T-helper 2 cell treated with Interferon-gamma antibody and Interleukin-4, amounts not matched to agents 5 μg/mL and 100 μg/mL, for 36 hours (primary cell): ENCODE data around the gene CDH23.

Experiments used
- DNase-seq: peaks from one replicate; pipeline ENCODE4 v3.0.0; 2021; ENCODE audit warnings: low spot score
- H3K27ac Mint-ChIP-seq: one replicate; pipeline ENCODE4 v1.8.0; 2021; ENCODE audit warnings: mild to moderate bottlenecking, mixed read lengths
- H3K27me3 Mint-ChIP-seq: one replicate; pipeline ENCODE4 v1.8.0; 2021; ENCODE audit warnings: low read depth, mixed read lengths
- H3K36me3 Mint-ChIP-seq: one replicate; pipeline ENCODE4 v1.8.0; 2021; ENCODE audit warnings: low read depth, mixed read lengths
- H3K4me1 Mint-ChIP-seq: one replicate; pipeline ENCODE4 v1.8.0; 2021; ENCODE audit warnings: low read depth, mixed read lengths
- H3K4me3 Mint-ChIP-seq: one replicate; pipeline ENCODE4 v1.8.0; 2022; ENCODE audit warnings: mild to moderate bottlenecking, moderate library complexity, mixed read lengths
- H3K9me3 Mint-ChIP-seq: one replicate; pipeline ENCODE4 v1.8.0; 2021; ENCODE audit warnings: mixed read lengths

The CDH23 gene

DNA sequence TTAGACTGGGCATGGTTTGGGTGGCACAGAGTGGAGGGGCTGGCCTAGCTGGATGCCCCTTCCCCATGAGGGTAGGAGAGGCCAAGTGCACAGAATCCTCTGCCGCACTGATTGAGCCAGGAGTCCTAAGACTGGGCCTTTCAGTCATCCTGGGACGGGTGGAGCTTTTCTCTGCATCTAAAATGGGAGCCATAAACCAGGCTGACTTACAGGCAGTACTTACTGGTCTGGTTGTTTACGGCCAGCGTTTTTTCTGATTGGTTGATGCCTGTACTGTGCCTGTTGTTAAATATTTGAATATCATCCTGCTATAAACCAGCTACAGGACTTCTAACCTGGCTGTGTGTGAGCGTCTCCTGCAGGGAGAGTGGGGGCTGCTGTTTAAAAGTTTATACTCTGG, 107.8 kb downstream of the CDH23 start:
- Mint-ChIP-seq H3K36me3 (no peaks in the 10 kb centered on the region), H3K4me1 (peaks cover 3% of the 10 kb centered on the region), H3K27me3 (no peaks in the 10 kb centered on the region), H3K4me3 (no peak overlapping the region), H3K27ac (no peak overlapping the region), H3K9me3 (no peaks in the 10 kb centered on the region)
- DNase-seq: no peak

DNA sequence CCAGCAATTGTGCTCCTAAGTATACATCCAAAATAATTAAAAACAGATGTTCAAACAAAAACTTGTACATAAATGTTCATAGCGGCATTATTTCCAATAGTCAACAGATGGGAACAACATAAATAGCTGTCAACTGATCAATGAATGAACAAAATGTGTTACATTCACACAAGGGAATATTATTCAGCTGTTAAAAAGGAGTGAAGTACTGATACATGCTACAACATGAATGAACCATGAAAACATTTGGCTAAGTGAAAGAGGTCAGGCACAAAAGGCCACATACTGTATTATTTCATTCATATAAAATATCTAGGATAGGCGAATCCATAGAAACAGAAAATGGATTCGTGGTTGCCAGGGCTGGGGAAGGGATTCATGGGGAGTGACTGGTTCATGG, 109.1 kb downstream of the CDH23 start:
- Mint-ChIP-seq H3K4me1 (peaks cover 3% of the 10 kb centered on the region), H3K27me3 (no peaks in the 10 kb centered on the region), H3K36me3 (no peaks in the 10 kb centered on the region), H3K9me3 (no peaks in the 10 kb centered on the region), H3K4me3 (no peak overlapping the region), H3K27ac (no peak overlapping the region)
- DNase-seq: no peak

DNA sequence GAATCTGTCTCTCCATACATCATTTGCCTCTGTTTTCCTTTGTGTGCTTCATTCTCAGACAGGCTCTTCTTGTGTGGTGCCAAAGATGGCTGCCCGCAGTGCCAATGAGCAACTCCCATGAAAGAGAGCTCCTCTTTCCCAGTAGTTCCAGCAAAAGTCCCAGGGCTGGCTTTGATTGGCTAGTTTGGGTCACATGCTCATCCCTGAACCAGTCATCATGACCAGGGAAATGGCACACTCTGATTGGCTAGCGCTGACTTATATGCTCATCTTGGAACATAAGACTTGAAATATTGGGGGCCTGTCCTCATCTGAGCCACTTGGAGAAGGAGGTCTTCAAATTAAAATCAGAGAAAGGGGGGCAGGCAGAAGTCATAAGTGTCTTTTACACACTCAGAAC, 112.7 kb downstream of the CDH23 start:
- Mint-ChIP-seq H3K9me3 (no peaks in the 10 kb centered on the region), H3K27ac (no peak overlapping the region), H3K4me1 (peaks cover 3% of the 10 kb centered on the region), H3K36me3 (no peaks in the 10 kb centered on the region), H3K27me3 (no peaks in the 10 kb centered on the region), H3K4me3 (no peak overlapping the region)
- no peak for DNase-seq

DNA sequence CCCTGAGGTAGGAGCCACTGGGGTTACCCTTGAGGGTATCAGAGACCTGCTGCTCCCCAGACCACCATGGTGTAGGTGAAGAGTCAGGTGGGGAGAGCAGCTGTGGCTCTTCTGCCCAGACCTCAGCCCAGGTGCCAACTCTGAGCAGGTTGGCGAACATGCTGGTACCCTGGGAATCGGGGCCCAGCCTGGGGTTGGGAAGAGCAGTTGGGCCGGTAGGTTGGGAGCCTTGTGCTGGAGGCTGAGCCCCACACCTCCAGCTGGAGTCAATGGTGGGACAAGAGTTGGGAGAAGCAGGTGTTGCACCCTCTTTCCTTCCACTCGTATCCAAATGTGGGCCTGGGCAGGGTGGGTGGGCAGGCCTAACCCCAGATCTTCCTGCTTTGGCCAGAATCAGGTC, 114.5 kb downstream of the CDH23 start:
- no peak overlapping the region for H3K27ac Mint-ChIP-seq
- no peak overlapping the region for H3K4me3 Mint-ChIP-seq
- no peak for DNase-seq
- no peaks in the 10 kb centered on the region for H3K4me1 Mint-ChIP-seq
- H3K9me3 Mint-ChIP-seq: no peaks in the 10 kb centered on the region
- no peaks in the 10 kb centered on the region for H3K27me3 Mint-ChIP-seq
- no peaks in the 10 kb centered on the region for H3K36me3 Mint-ChIP-seq

DNA sequence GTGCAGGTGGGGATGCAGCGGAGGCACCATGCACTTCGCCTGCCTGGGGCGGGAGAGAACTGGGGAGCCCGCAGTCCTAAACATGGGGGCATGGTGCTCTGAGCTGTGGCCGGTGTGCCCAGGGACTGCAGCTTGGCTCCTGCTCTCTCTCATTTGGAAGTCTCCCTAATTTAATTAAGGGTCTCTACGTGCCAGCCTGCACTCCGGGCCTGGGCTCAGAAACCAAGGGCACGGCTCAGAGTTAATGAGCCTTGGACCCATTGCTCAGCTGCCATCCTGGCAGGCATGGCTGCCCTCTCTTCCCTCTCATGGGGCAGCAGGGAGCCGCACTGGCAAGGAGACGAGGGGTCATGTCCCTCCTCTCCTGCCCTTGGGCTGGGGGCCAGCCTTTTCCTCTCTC, 115.6 kb downstream of the CDH23 start:
- DNase-seq: no peak
- Mint-ChIP-seq H3K36me3 (no peaks in the 10 kb centered on the region), H3K27ac (no peak overlapping the region), H3K4me1 (no peaks in the 10 kb centered on the region), H3K4me3 (no peak overlapping the region), H3K27me3 (no peaks in the 10 kb centered on the region), H3K9me3 (no peaks in the 10 kb centered on the region)

DNA sequence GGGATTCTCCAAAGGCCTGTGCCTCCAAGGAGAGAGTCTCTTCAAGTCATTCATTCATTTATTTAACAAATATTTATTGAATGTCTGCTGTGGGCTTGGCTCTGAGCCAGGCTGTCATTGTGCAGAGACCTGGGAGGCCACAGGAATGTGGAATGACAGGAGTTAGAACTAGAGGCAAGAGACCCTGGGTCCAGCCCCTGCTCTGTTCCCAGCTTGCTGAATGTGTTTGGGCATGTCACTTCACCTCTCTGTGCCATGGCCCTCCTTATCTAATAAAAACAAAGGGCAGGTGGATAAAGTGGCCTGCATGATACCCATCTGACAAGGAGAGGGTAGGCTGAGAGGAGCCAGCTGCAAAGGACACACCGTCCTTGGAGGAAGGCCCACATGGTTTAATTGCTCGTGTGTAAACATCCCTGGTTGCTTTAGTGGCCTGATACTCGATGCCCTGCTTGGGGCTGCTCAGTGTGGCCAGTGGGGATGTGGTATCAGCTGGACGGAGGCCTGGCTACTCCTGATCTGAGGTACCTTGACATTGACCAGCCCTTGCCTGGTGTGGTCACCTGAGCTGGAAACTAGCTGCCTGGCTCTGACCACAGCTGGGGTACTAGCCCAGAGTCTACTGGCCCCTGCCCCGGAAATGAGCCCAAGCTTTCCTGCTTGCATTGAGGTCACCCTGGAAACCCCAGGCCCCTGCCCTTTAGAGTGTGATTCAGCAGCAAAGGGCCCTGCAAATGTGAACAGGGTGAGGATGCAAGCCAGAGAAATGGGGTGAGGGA, 116.2 kb downstream of the CDH23 start:
- H3K36me3 Mint-ChIP-seq: no peaks in the 10 kb centered on the region
- H3K4me1 Mint-ChIP-seq: no peaks in the 10 kb centered on the region
- H3K4me3 Mint-ChIP-seq: no peak overlapping the region
- DNase-seq: no peak
- H3K27ac Mint-ChIP-seq: no peak overlapping the region
- no peaks in the 10 kb centered on the region for H3K27me3 Mint-ChIP-seq
- no peaks in the 10 kb centered on the region for H3K9me3 Mint-ChIP-seq

DNA sequence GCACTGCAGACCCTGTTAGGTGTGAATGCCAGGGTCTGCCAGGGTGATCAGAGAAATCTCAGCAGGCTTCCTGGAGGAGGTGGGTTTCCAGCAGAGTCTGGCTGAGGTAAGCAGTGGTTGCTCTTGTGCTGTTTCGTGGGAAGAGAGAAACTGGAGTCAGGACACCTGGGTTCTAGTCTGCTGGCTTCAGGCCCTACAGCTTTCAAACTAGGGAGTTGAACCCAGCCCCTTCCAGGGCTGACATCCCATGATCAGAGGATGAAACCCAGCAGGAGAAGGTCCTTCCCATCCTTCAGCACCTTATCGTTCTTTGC, 116.8 kb downstream of the CDH23 start:
- H3K4me1 Mint-ChIP-seq: no peaks in the 10 kb centered on the region
- no peaks in the 10 kb centered on the region for H3K27me3 Mint-ChIP-seq
- no peak overlapping the region for H3K4me3 Mint-ChIP-seq
- H3K9me3 Mint-ChIP-seq: no peaks in the 10 kb centered on the region
- no peak for DNase-seq
- H3K27ac Mint-ChIP-seq: no peak overlapping the region
- no peaks in the 10 kb centered on the region for H3K36me3 Mint-ChIP-seq

DNA sequence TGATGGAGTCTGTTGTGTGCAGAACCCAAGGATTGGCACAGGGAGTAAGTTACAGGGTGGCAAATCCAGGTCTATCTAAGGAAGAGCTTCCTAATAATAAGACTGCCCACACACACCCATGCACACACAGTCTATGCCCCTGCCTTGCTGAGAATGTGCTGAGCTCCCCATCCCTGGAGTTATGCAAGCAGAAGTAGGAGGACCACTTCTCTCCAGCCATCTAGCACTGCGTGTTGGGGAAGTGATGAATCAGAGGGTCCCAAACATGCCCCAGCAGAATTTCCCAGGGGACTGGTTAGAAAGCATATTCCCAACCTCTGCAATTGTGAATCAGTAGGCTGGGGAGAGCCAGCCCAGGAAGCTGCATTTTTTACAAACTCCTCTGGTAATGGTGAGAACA, 117.2 kb downstream of the CDH23 start:
- Mint-ChIP-seq H3K9me3 (no peaks in the 10 kb centered on the region), H3K4me1 (no peaks in the 10 kb centered on the region), H3K36me3 (no peaks in the 10 kb centered on the region), H3K27me3 (no peaks in the 10 kb centered on the region), H3K27ac (no peak overlapping the region), H3K4me3 (no peak overlapping the region)
- DNase-seq: no peak

DNA sequence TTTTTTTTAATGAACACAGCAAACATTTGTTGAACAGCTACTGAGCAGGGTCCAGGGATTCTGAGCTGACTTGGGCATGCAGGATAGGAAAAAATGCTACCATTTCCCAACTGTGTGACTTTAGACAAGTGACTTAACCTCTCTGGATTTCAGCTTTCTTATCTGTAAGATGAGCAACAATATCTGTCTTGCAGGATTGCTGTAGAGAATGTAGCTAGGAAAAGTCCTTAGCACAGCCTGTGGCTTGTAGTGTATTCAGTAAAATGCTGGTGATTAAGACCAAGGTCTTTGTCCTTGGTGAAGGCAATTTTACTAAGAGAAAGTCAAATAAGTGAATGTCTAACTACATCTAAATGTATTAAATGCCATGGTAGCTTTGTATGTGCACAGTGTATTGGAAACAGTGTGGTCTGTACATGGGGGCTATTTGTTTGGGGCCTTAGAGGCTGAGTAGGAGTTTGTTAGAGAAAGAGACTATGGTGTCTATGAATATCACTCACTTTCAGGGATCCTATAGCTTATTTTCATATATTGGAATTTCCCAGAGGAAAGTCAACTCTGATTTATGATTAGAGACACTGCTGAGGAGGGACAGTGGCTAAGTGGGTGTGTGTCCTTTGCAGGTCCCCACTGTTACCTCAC, 118.9 kb downstream of the CDH23 start:
- H3K27me3 Mint-ChIP-seq: no peaks in the 10 kb centered on the region
- DNase-seq: no peak
- H3K27ac Mint-ChIP-seq: no peak overlapping the region
- no peaks in the 10 kb centered on the region for H3K9me3 Mint-ChIP-seq
- no peaks in the 10 kb centered on the region for H3K4me1 Mint-ChIP-seq
- no peaks in the 10 kb centered on the region for H3K36me3 Mint-ChIP-seq
- no peak overlapping the region for H3K4me3 Mint-ChIP-seq

DNA sequence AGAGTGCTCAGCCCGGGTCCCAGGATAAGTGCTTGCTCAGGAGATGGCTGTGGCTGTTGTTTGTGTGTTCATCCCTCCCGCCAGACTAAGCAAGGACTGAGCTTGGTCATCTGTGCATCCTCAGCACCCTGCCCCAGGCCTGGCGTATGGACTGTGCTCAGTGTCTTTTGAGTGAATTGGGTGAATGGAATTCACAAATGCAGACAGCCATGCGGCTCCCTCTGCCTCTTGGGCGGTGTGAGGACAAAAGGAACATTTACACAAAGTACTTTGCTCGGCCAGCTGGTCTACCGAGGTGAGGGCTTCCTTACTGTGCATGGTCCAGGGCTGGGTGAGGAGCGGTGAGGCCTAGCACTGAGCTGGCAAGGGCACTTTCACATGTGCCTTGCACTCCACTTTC, 120.2 kb downstream of the CDH23 start:
- H3K4me3 Mint-ChIP-seq: no peak overlapping the region

DNA sequence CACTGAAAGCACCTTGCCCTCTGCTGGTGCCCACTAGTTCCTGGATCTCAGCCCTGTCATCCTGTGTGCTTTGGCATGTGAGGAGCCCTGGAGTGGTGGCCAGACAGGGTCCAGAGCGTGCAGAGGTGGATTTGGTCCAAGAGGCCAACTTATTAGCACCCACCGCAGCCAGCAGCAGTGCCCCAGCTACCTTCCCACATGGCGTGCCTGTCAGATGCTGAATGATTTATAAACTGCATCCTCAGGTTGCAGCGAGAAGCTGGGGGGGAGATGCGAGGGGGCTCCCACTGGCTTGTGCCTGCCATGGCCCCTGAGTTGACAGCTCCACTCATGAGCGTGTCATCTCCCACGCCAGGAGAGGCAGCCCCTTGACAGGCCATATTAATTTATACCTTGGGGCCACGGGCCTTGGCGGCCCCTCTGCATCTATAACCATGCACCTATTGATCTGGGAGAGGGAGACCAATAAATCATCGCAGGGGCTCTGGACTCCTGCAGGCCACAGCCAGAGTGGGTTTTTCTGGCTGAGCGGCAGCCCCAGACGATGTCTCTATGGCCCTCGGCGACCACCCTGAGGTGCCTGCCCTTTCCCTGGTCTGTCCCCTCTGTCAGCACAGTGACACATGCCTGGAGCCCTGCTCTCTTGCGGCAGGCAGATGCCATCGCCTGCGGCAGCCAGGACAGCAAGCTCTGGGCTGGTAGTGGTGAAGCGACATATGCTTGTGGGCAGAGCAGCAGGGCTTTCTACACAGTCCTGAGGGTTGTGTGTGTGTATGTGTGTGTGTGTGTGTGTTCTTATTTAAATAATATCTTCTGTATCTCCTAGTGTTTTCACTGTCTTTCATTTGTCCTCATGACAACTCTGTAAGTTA, 120.8 kb downstream of the CDH23 start:
- no peaks in the 10 kb centered on the region for H3K9me3 Mint-ChIP-seq

More for the DNA sequence above, 120.2 kb downstream of the CDH23 start:
- Mint-ChIP-seq H3K27ac (no peak overlapping the region), H3K9me3 (no peaks in the 10 kb centered on the region), H3K36me3 (no peaks in the 10 kb centered on the region), H3K27me3 (no peaks in the 10 kb centered on the region), H3K4me1 (no peaks in the 10 kb centered on the region)
- no peak for DNase-seq

DNA sequence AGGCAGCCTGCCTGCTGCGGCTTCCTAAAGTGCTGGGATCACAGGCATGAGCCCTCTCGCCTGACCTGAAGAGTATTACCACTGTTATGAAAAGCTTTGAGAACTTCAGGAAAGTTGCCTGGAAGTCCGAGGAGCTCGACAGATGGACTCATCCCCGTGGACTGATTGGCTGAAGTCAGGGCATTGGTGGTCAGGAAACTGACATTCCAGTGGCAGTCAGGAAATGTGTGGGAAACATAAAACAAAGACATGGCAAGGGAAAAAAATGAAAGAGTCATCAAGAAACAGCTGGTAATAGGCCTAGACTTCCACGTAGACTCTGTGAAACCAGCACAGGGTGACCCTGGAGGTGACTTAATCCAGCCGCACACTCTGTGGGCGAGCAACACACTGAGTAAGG, 123.3 kb downstream of the CDH23 start:
- Mint-ChIP-seq H3K4me1 (no peaks in the 10 kb centered on the region), H3K9me3 (no peaks in the 10 kb centered on the region), H3K36me3 (no peaks in the 10 kb centered on the region), H3K4me3 (no peak overlapping the region), H3K27me3 (peaks cover 8% of the 10 kb centered on the region), H3K27ac (no peak overlapping the region)
- DNase-seq: no peak

More for the DNA sequence above, 120.8 kb downstream of the CDH23 start:
- H3K4me1 Mint-ChIP-seq: no peaks in the 10 kb centered on the region
- no peak for DNase-seq
- H3K27ac Mint-ChIP-seq: no peak overlapping the region
- H3K4me3 Mint-ChIP-seq: no peak overlapping the region
- H3K27me3 Mint-ChIP-seq: peaks cover 3% of the 10 kb centered on the region
- H3K36me3 Mint-ChIP-seq: no peaks in the 10 kb centered on the region

DNA sequence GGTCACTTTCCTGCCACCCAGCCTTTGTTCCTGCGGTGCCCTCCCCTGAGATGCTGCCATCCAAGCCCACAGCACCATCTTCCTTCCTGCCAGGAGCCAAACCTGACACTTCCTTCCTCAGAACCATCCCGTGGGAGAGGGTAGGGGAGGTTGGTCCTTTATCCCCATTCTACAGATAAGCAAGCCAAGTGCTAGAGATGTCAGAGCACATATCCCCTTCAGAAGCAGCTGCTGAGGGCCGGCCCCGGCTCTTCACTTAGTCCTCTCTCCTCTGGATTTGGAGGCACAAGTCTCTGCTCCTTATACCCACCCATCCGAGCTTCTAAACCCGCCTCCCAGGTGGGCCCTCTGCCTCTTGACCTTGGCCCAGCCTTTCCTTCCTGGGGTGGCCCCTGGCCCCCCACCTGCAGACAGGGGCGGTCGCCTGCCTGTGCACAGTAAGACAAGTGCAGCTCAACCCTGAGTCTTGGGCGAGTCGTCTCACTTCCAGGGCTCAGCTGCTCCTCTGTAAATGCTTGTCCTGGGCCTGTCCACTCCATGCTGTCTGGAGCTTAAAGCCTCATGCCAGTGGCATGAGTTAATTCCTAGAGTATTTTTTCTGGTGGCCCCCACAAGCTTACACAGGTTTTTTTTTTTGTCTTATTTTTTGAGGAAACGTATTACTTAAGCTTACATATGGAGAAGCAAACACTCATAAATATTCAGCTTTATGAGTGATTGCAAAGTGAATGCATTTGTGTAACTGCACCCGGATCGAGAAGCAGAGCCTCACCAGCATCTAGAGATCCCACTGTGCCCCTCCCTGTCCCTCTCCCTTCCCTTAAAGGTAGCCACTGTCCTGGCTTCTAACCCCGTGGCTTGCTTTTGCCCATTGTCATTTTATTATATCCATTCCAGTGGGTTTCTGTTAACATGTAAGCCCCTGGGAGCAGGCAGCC, 125.1 kb downstream of the CDH23 start:
- H3K36me3 Mint-ChIP-seq: no peaks in the 10 kb centered on the region
- no peak overlapping the region for H3K27ac Mint-ChIP-seq
- H3K4me3 Mint-ChIP-seq: no peak overlapping the region
- no peak for DNase-seq
- H3K4me1 Mint-ChIP-seq: no peaks in the 10 kb centered on the region
- peaks cover 8% of the 10 kb centered on the region for H3K27me3 Mint-ChIP-seq
- H3K9me3 Mint-ChIP-seq: no peaks in the 10 kb centered on the region
